IMR-90 (cell line): ENCODE results near the gene SSBP3. TPM values are rescaled to one million over a fixed set of nuclear protein-coding genes. Genes with fewer than 3 reads are reported as not detected.

Experiments used
- ATAC-seq: fragments of 200-7000 bp; cut with Tn5 transposase; 2 replicates; pipeline ENCODE4 v1.9.1; 2020; ENCODE audit warnings: low read depth, mild to moderate bottlenecking, moderate library complexity
- BruUV-seq: library from RNA; stranded (reverse); fragments of 400-500 nt; replicated peaks from 2 replicates; lab custom pipeline; 2021; lab: Mats Ljungman, UMichigan
- CTCF ChIA-PET: fragments of 300-600 bp; formaldehyde crosslinking; extraction: SDS; loops from one replicate; lab custom pipeline; 2021; ENCODE audit warnings: antibody characterized with exemption; lab: Yijun Ruan, JAX
- POLR2A ChIA-PET: fragments of 300-600 bp; sonication (Branson Sonifier 250); formaldehyde crosslinking; loops from one replicate; lab custom pipeline; 2022; ENCODE audit warnings: antibody characterized with exemption; ENCODE audit not compliant: unreplicated experiment; lab: Charles Lee
- DNase-seq: peaks from one replicate; pipeline ENCODE4 v3.0.0; 2013
- H2AFZ ChIP-seq: replicated peaks from 2 replicates; pipeline ENCODE3; 2013; ENCODE audit warnings: low read length, mild to moderate bottlenecking; ENCODE audit not compliant: poor library complexity
- H2AK5ac ChIP-seq: 2 replicates; pipeline ENCODE4 v1.6.1; 2013; ENCODE audit warnings: low read depth, low read length, inconsistent platforms
- H2AK9ac ChIP-seq: replicated peaks from 2 replicates; pipeline ENCODE3; 2013; ENCODE audit warnings: mild to moderate bottlenecking, low read depth, low read length, moderate library complexity; ENCODE audit not compliant: poor library complexity
- H2BK120ac ChIP-seq: 2 replicates; pipeline ENCODE4 v1.6.1; 2013; ENCODE audit warnings: low read depth, low read length, inconsistent platforms
- H2BK15ac ChIP-seq: 3 replicates; pipeline ENCODE4 v1.6.1; 2013; ENCODE audit warnings: low read depth, low read length, inconsistent platforms
- H2BK20ac ChIP-seq: 2 replicates; pipeline ENCODE4 v1.6.1; 2013; ENCODE audit warnings: low read depth, mild to moderate bottlenecking, inconsistent platforms, low read length, moderate library complexity
- H2BK5ac ChIP-seq: 2 replicates; pipeline ENCODE4 v1.6.1; 2013; ENCODE audit warnings: mild to moderate bottlenecking, low read depth, low read length, inconsistent platforms; ENCODE audit not compliant: poor library complexity, severe bottlenecking
- H3K14ac ChIP-seq: replicated peaks from 2 replicates; pipeline ENCODE4 v1.6.1; 2013; ENCODE audit warnings: low read depth, low read length, inconsistent platforms
- H3K18ac ChIP-seq: 2 replicates; pipeline ENCODE4 v1.6.1; 2013; ENCODE audit warnings: low read depth, low read length, control low read depth
- H3K23ac ChIP-seq: 2 replicates; pipeline ENCODE4 v1.6.1; 2013; ENCODE audit warnings: low read depth, low read length, inconsistent platforms
- H3K27ac ChIP-seq: 2 replicates; pipeline ENCODE4 v1.5.1; 2013; ENCODE audit warnings: mild to moderate bottlenecking, control low read depth, low read length; ENCODE audit not compliant: insufficient read depth
- H3K27me3 ChIP-seq: 2 replicates; pipeline ENCODE4 v1.6.1; 2013; ENCODE audit warnings: low read length; ENCODE audit not compliant: control insufficient read depth, insufficient read depth
- H3K36me3 ChIP-seq: 2 replicates; pipeline ENCODE4 v1.6.1; 2013; ENCODE audit warnings: low read length, mixed read lengths; ENCODE audit not compliant: control insufficient read depth, insufficient read depth
- H3K4ac ChIP-seq: 2 replicates; pipeline ENCODE4 v1.6.1; 2013; ENCODE audit warnings: low read depth, low read length, inconsistent platforms
- H3K4me1 ChIP-seq: 2 replicates; pipeline ENCODE4 v1.6.1; 2013; ENCODE audit warnings: low read length, mixed read lengths; ENCODE audit not compliant: control insufficient read depth, insufficient read depth
- H3K4me2 ChIP-seq: 2 replicates; pipeline ENCODE4 v1.6.1; 2013; ENCODE audit warnings: low read depth, mild to moderate bottlenecking, control low read depth, low read length, moderate library complexity
- H3K4me3 ChIP-seq: 2 replicates; pipeline ENCODE4 v1.5.1; 2013; ENCODE audit warnings: low read depth, mild to moderate bottlenecking, control low read depth, low read length, moderate library complexity; ENCODE audit not compliant: insufficient read depth
- H3K56ac ChIP-seq: 2 replicates; pipeline ENCODE4 v1.6.1; 2013; ENCODE audit warnings: low read length, inconsistent platforms; ENCODE audit not compliant: insufficient read depth; ENCODE audit errors: extremely low read depth
- H3K79me1 ChIP-seq, 2 experiments: 2 replicates each; pipeline ENCODE4 v1.6.1; 2013; ENCODE audit warnings: low read length in 2 of 2, inconsistent platforms in 1 of 2, low read depth in 1 of 2
- H3K9ac ChIP-seq: 2 replicates; pipeline ENCODE4 v1.6.1; 2013; ENCODE audit warnings: low read depth, low read length, control low read depth
- H3K9me1 ChIP-seq: 2 replicates; pipeline ENCODE4 v1.6.1; 2013; ENCODE audit warnings: low read length, inconsistent platforms; ENCODE audit not compliant: insufficient read depth
- H3K9me3 ChIP-seq: 2 replicates; pipeline ENCODE4 v1.6.1; 2013; ENCODE audit warnings: low read length; ENCODE audit not compliant: control insufficient read depth, insufficient read depth
- H4K20me1 ChIP-seq: 2 replicates; pipeline ENCODE4 v1.6.1; 2013; ENCODE audit warnings: low read length, inconsistent platforms; ENCODE audit not compliant: insufficient read depth
- H4K5ac ChIP-seq: 2 replicates; pipeline ENCODE4 v1.6.1; 2013; ENCODE audit warnings: mild to moderate bottlenecking, low read depth, low read length, control low read depth
- H4K8ac ChIP-seq, 2 experiments: 2 replicates each; pipeline ENCODE4 v1.6.1; 2013; ENCODE audit warnings: low read depth in 2 of 2, low read length in 2 of 2, control low read depth in 1 of 2, inconsistent platforms in 1 of 2
- H4K91ac ChIP-seq: 2 replicates; pipeline ENCODE4 v1.6.1; 2013; ENCODE audit warnings: low read depth, low read length, inconsistent platforms; ENCODE audit not compliant: insufficient read depth
- MXI1 ChIP-seq: IDR thresholded peaks from 2 replicates; pipeline ENCODE4 v1.6.1; 2012; ENCODE audit warnings: low read depth, mild to moderate bottlenecking, low read length, moderate library complexity, borderline replicate concordance
- RAD21 ChIP-seq: IDR thresholded peaks from 2 replicates; pipeline ENCODE4 v1.6.1; 2012; ENCODE audit warnings: low read length, improper control_type of control experiment
- SMC3 ChIP-seq: fragments of 150-350 bp; IDR thresholded peaks from 2 replicates; pipeline ENCODE4 v1.6.1; 2016; ENCODE audit warnings: low read depth, mild to moderate bottlenecking, antibody characterized with exemption, low read length, moderate library complexity
- WGBS, 2 experiments: methylation state at CpG; one replicate each; pipeline versions ENCODE4 v1.1.5 to v1.1.7; 2013; ENCODE audit warnings: missing lambda C conversion rate in 2 of 2; ENCODE audit not compliant: insufficient read length in 1 of 2; ENCODE audit errors: extremely low coverage in 2 of 2; 5-methylcytosine and 5-hydroxymethylcytosine counted together
- dilution Hi-C: fragments of 300-500 bp; cut with HindIII; formaldehyde crosslinking; loops from one replicate; pipeline ENCODE4 v1.14.3; 2018; ENCODE audit warnings: low sequenced_read_pairs; ENCODE audit not compliant: unreplicated experiment
- in situ Hi-C: fragments of 300-500 bp; cut with MboI; formaldehyde crosslinking; loops from 3 replicates; pipeline ENCODE4 v1.14.3; 2019; ENCODE audit warnings: low sequenced_read_pairs, inconsistent platforms, mixed read lengths
- intact Hi-C: fragments of 100-400 bp; cut with micrococcal nuclease; formaldehyde crosslinking; loops from 2 replicates; pipeline ENCODE4 v1.10.0; 2022
- polyA plus RNA-seq, 3 experiments: library from polyadenylated mRNA; depleted of rRNA; stranded (reverse); fragments of >200 nt; gene quantifications; 2 replicates each; pipeline ENCODE4 v1.2.3, GENCODE V29; 2012; ENCODE audit warnings: low replicate concordance in 1 of 3
- total RNA-seq: library from RNA; depleted of rRNA; stranded (reverse); fragments of >200 nt; gene quantifications from 2 replicates; pipeline ENCODE4 v1.2.3, GENCODE V29; 2012

SSBP3 gene
- total and polyA plus RNA-seq, 2 of the 4 experiments (the other 2 are of a cell fraction): 10.9 to 39.6 TPM

GRCh38 chr1:54405898-54406293, 298 bp downstream of the SSBP3 start:
- Histone ChIP-seq H3K4me3 (peak overlapping the region; percentile 60), H3K27ac (no peak overlapping the region), H3K4me1 (peaks cover 22% of the 10 kb centered on the region), H2AK5ac (no peak overlapping the region), H3K9ac (no peak overlapping the region), H3K27me3 (no peaks in the 10 kb centered on the region), H2BK15ac (no peak overlapping the region), H3K4ac (no peak overlapping the region), H4K20me1 (peaks cover 22% of the 10 kb centered on the region), H2BK120ac (no peak overlapping the region), H4K5ac (no peak overlapping the region), H4K8ac (no peak overlapping the region), H2BK20ac (no peak overlapping the region), H3K18ac (no peak overlapping the region), H3K23ac (no peak overlapping the region), H4K91ac (no peak overlapping the region), H3K14ac (no peak overlapping the region), H2AK9ac (no peak overlapping the region), H3K79me1 (peaks cover 23 to 45% of the 10 kb centered on the region in 2 experiments), H3K9me3 (no peaks in the 10 kb centered on the region), H2AFZ (no peak overlapping the region), H3K9me1 (peaks cover 18% of the 10 kb centered on the region), H3K56ac (no peak overlapping the region), H3K36me3 (peaks cover 10% of the 10 kb centered on the region), H3K4me2 (no peak overlapping the region), H2BK5ac (no peak overlapping the region)
- in situ Hi-C loops: loop anchor here (5.0 kb wide), 1 partner anchor 81 kb away; no protein-coding TSS in a partner anchor
- intact Hi-C loops: loop anchor here (2.0 to 10.0 kb wide), 4 partner anchors 94 to 541 kb away; no protein-coding TSS in a partner anchor
- ATAC-seq: no peak
- ChIA-PET CTCF (interaction anchor here (1.0 kb wide), 1 partner anchor 13 kb away, joined by 3 read pairs; no protein-coding TSS in a partner anchor), POLR2A (interaction anchor here (0.6 to 1.0 kb wide), 2 partner anchors 83 to 281 kb away, joined by 3 to 5 read pairs; no protein-coding TSS in a partner anchor)
- no TSS peak for BruUV-seq
- TF ChIP-seq SMC3: no peak
- TF ChIP-seq MXI1: no peak
- TF ChIP-seq RAD21: 0 out of 2 replicates have a peak, but pooled peaks have one; percentile 4
- no CpG with 5 or more reads among the region's 57 CpGs for WGBS, 2 experiments
- DNase-seq: no peak
- dilution Hi-C loops: no loop called here
